A673 (cell line): Measurements from ENCODE around the gene TENT5A. TPM values are rescaled to one million over a fixed set of nuclear protein-coding genes. Genes with fewer than 3 reads are reported as not detected.

Experiments
- BruUV-seq: library from RNA; stranded (reverse); fragments of 400-500 nt; replicated peaks from 2 replicates; lab custom pipeline; 2021; lab: Mats Ljungman, UMichigan
- CTCF ChIA-PET: fragments of 300-600 bp; sonication (Branson Sonifier 250); formaldehyde crosslinking; loops from one replicate; lab custom pipeline; 2022; ENCODE audit warnings: antibody characterized with exemption; lab: Charles Lee
- POLR2A ChIA-PET: fragments of 300-600 bp; sonication (Branson Sonifier 250); formaldehyde crosslinking; loops from one replicate; lab custom pipeline; 2022; ENCODE audit warnings: antibody characterized with exemption; ENCODE audit not compliant: low non-redundant PET; lab: Charles Lee
- DNase-seq: peaks from one replicate; pipeline ENCODE4 v3.0.0-alpha.2; 2015; ENCODE audit warnings: low spot score
- H3K27ac ChIP-seq: fragments of 200-600 bp; sonication (generic); 2 replicates; pipeline ENCODE4 v1.5.1; 2016; ENCODE audit warnings: mixed run types, low read depth, mild to moderate bottlenecking, mixed read lengths, antibody characterized with exemption, low read length; ENCODE audit not compliant: poor library complexity, severe bottlenecking
- H3K27me3 ChIP-seq: fragments of 200-600 bp; sonication (generic); replicated peaks from 2 replicates; pipeline ENCODE4 v1.6.1; 2017; ENCODE audit warnings: mixed run types, low read depth, mild to moderate bottlenecking, mixed read lengths, antibody characterized with exemption, low read length; ENCODE audit not compliant: insufficient read depth, poor library complexity
- H3K36me3 ChIP-seq: fragments of 200-600 bp; sonication (generic); 2 replicates; pipeline ENCODE4 v1.6.1; 2016; ENCODE audit warnings: mixed run types, mild to moderate bottlenecking, mixed read lengths, antibody characterized with exemption, low read length; ENCODE audit not compliant: insufficient read depth, poor library complexity, severe bottlenecking
- H3K4me1 ChIP-seq: fragments of 200-600 bp; sonication (generic); 2 replicates; pipeline ENCODE4 v1.6.1; 2017; ENCODE audit warnings: mixed run types, mild to moderate bottlenecking, mixed read lengths, antibody characterized with exemption, low read length; ENCODE audit not compliant: insufficient read depth, poor library complexity, severe bottlenecking
- H3K4me3 ChIP-seq: fragments of 200-600 bp; sonication (generic); 2 replicates; pipeline ENCODE4 v1.5.1; 2016; ENCODE audit warnings: low read depth, mixed run types, mild to moderate bottlenecking, mixed read lengths, low read length; ENCODE audit not compliant: poor library complexity, severe bottlenecking
- H3K9me3 ChIP-seq: fragments of 200-600 bp; sonication (generic); 2 replicates; pipeline ENCODE4 v1.6.1; 2016; ENCODE audit warnings: mixed run types, low read depth, mild to moderate bottlenecking, mixed read lengths, antibody characterized with exemption, low read length; ENCODE audit not compliant: poor library complexity, severe bottlenecking
- CTCF ChIP-seq: fragments of 300-800, 200-600 bp; sonication (generic); conservative IDR thresholded peaks from 2 replicates; pipeline ENCODE4 v1.5.1; 2017; ENCODE audit warnings: low read depth, mild to moderate bottlenecking, antibody characterized with exemption, low read length, moderate library complexity, mixed read lengths
- EZH2 ChIP-seq: fragments of 200-600 bp; sonication (generic); IDR thresholded peaks from 2 replicates; pipeline ENCODE4 v1.6.1; 2017; ENCODE audit warnings: borderline replicate concordance, low read depth, mild to moderate bottlenecking, mixed read lengths, antibody characterized with exemption, low read length; ENCODE audit not compliant: poor library complexity, severe bottlenecking
- intact Hi-C: fragments of 100-400 bp; cut with micrococcal nuclease; formaldehyde crosslinking; loops from one replicate; pipeline ENCODE4 v1.10.0; 2022; ENCODE audit not compliant: unreplicated experiment
- total RNA-seq: library from RNA; stranded (reverse); gene quantifications from 2 replicates; pipeline ENCODE4 v1.2.3, GENCODE V29; 2021

Gene TENT5A
- total RNA-seq, 1 experiment from 2014 or later: 37.1 TPM

GRCh38 chr6:81773887-81774286, 21.4 kb upstream of the TENT5A start:
- no TSS peak for BruUV-seq
- ChIA-PET POLR2A (interaction anchor here (0.7 kb wide), 1 partner anchor 415 kb away, joined by 4 read pairs; no protein-coding TSS in a partner anchor), CTCF (no interaction called here)
- Histone ChIP-seq H3K4me3 (no peak overlapping the region), H3K36me3 (no peaks in the 10 kb centered on the region), H3K27ac (no peak overlapping the region), H3K9me3 (no peaks in the 10 kb centered on the region), H3K4me1 (no peaks in the 10 kb centered on the region), H3K27me3 (no peaks in the 10 kb centered on the region)
- TF ChIP-seq CTCF (no peak), EZH2 (no peak)
- DNase-seq: no peak
- intact Hi-C loops: no loop called here

- no peak overlapping the region for H3K27ac ChIP-seq
- TF ChIP-seq EZH2: no peak
- TF ChIP-seq CTCF: no peak
- DNase-seq: no peak
- ChIA-PET POLR2A (no interaction called here), CTCF (no interaction called here)
- no peak overlapping the region for H3K4me3 ChIP-seq
- H3K27me3 ChIP-seq: no peaks in the 10 kb centered on the region
- H3K36me3 ChIP-seq: no peaks in the 10 kb centered on the region
- BruUV-seq: no TSS peak
- intact Hi-C loops: no loop called here
- H3K4me1 ChIP-seq: peaks cover 1% of the 10 kb centered on the region
- no peaks in the 10 kb centered on the region for H3K9me3 ChIP-seq
Measured at GRCh38 chr6:81772741-81773140, 20.3 kb upstream of the TENT5A start.

- Histone ChIP-seq H3K4me1 (peaks cover 12% of the 10 kb centered on the region), H3K36me3 (no peaks in the 10 kb centered on the region), H3K27ac (no peak overlapping the region), H3K4me3 (no peak overlapping the region), H3K27me3 (no peaks in the 10 kb centered on the region), H3K9me3 (no peaks in the 10 kb centered on the region)
- POLR2A ChIA-PET: no interaction called here
- no TSS peak for BruUV-seq
- intact Hi-C loops: no loop called here
- DNase-seq: no peak
- CTCF ChIA-PET: no interaction called here
- TF ChIP-seq CTCF (no peak), EZH2 (no peak)
Measured at GRCh38 chr6:81771097-81771496, 18.6 kb upstream of the TENT5A start.
